Astrocyte (in vitro differentiated cells and primary cell): ENCODE results near the gene PAK6. TPM values are rescaled to one million over a fixed set of nuclear protein-coding genes. Genes with fewer than 3 reads are reported as not detected.

Experiments used
- DNase-seq: peaks from one replicate; pipeline ENCODE4 v3.0.0-alpha.2; 2010; ENCODE audit warnings: low read depth
- FAIRE-seq: peaks from 2 replicates; lab custom pipeline; 2011; peaks lifted over from hg19 to GRCh38; lab: Jason Lieb, UNC
- H2AFZ ChIP-seq: 2 replicates; pipeline ENCODE4 v1.6.0; 2012; ENCODE audit warnings: low read depth, low read length, inconsistent platforms
- H3K27ac ChIP-seq: 2 replicates; pipeline ENCODE4 v1.5.1; 2011; ENCODE audit warnings: low read depth, low read length, inconsistent platforms
- H3K27me3 ChIP-seq: 2 replicates; pipeline ENCODE4 v1.6.0; 2011; ENCODE audit warnings: low read length, inconsistent platforms; ENCODE audit not compliant: insufficient read depth
- H3K36me3 ChIP-seq: 2 replicates; pipeline ENCODE4 v1.5.1; 2011; ENCODE audit warnings: low read length, inconsistent platforms; ENCODE audit not compliant: insufficient read depth
- H3K4me1 ChIP-seq: 2 replicates; pipeline ENCODE4 v1.5.1; 2011; ENCODE audit warnings: low read length, inconsistent platforms; ENCODE audit not compliant: insufficient read depth
- H3K4me2 ChIP-seq: 2 replicates; pipeline ENCODE4 v1.6.0; 2012; ENCODE audit warnings: low read length, inconsistent platforms
- H3K4me3 ChIP-seq: 2 replicates; pipeline ENCODE4 v1.5.1; 2011; ENCODE audit warnings: low read depth, mild to moderate bottlenecking, low read length, inconsistent platforms; ENCODE audit not compliant: insufficient read depth
- H3K79me2 ChIP-seq: 2 replicates; pipeline ENCODE4 v1.6.0; 2012; ENCODE audit warnings: mild to moderate bottlenecking, low read length, inconsistent platforms; ENCODE audit not compliant: insufficient read depth
- H3K9ac ChIP-seq: 2 replicates; pipeline ENCODE4 v1.6.0; 2012; ENCODE audit warnings: mild to moderate bottlenecking, low read length, inconsistent platforms
- H3K9me3 ChIP-seq: 2 replicates; pipeline ENCODE4 v1.5.1; 2012; ENCODE audit warnings: low read depth, mild to moderate bottlenecking, low read length, inconsistent platforms; ENCODE audit not compliant: insufficient read depth
- H4K20me1 ChIP-seq: 2 replicates; pipeline ENCODE4 v1.6.0; 2012; ENCODE audit warnings: low read length, inconsistent platforms; ENCODE audit not compliant: insufficient read depth
- H3K27ac Mint-ChIP-seq: one replicate; pipeline ENCODE4 v1.8.0; 2021; ENCODE audit warnings: mild to moderate bottlenecking, mixed read lengths; ENCODE audit not compliant: unreplicated experiment
- H3K27me3 Mint-ChIP-seq: one replicate; pipeline ENCODE4 v1.8.0; 2021; ENCODE audit warnings: low read depth, mixed read lengths; ENCODE audit not compliant: unreplicated experiment
- H3K36me3 Mint-ChIP-seq: one replicate; pipeline ENCODE4 v1.8.0; 2021; ENCODE audit warnings: low read depth, mixed read lengths; ENCODE audit not compliant: unreplicated experiment
- H3K4me1 Mint-ChIP-seq: one replicate; pipeline ENCODE4 v1.8.0; 2021; ENCODE audit warnings: low read depth, mixed read lengths; ENCODE audit not compliant: unreplicated experiment
- H3K4me3 Mint-ChIP-seq: one replicate; pipeline ENCODE4 v1.8.0; 2021; ENCODE audit warnings: mild to moderate bottlenecking, moderate library complexity, mixed read lengths; ENCODE audit not compliant: unreplicated experiment
- H3K9me3 Mint-ChIP-seq: one replicate; pipeline ENCODE4 v1.8.0; 2021; ENCODE audit warnings: mild to moderate bottlenecking, mixed read lengths; ENCODE audit not compliant: unreplicated experiment
- EZH2 ChIP-seq: IDR thresholded peaks from 2 replicates; pipeline ENCODE4 v1.6.1; 2012; ENCODE audit warnings: mild to moderate bottlenecking, low read length, inconsistent platforms; ENCODE audit not compliant: insufficient read depth
- total RNA-seq: library from RNA; stranded (reverse); gene quantifications from 2 replicates; pipeline ENCODE4 v1.2.1, GENCODE V29; 2021
- TF ChIP-seq, protein P1 (sequence below): IDR thresholded peaks from 2 replicates; pipeline ENCODE4 v1.5.1; 2011; ENCODE audit warnings: low read depth, mild to moderate bottlenecking, inconsistent platforms, low read length, moderate library complexity; ENCODE audit not compliant: insufficient read depth

PAK6 gene
- total RNA-seq, 1 donor from 2014 or later = 1.1 TPM

DNA sequence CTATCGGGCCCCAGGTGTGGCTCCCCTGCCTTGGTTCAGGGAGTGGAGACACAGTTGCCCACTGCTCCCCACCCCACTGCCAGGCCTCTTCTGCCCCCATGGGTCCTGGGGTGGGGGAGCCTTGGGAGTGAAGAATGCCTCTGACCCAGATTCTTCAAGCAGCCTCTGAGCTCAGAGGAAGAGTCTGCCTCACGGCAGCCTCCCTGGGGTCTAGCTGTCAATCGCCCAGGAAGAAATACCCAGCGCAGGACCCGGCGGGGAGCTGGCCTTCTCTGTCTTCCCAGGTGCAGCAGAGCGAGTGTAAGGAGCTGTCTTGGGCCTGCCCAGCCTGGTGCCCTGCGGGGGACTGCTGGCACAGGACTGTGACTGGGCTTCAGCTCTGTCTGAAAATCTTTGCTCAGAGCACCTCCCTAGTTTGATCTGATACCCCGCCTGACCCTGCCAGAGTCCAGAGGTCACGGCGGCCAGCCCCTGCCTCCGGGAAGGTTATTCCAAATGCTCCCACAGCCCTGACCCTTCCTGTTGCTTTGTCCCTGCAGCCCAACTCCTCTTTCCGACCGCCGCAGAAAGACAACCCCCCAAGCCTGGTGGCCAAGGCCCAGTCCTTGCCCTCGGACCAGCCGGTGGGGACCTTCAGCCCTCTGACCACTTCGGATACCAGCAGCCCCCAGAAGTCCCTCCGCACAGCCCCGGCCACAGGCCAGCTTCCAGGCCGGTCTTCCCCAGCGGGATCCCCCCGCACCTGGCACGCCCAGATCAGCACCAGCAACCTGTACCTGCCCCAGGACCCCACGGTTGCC, 33.0 kb downstream of the PAK6 start:
- Mint-ChIP-seq H3K27me3 (peaks cover 36% of the 10 kb centered on the region), H3K36me3 (no peaks in the 10 kb centered on the region), H3K4me3 (no peak overlapping the region), H3K27ac (no peak overlapping the region), H3K4me1 (peaks cover 4% of the 10 kb centered on the region), H3K9me3 (no peaks in the 10 kb centered on the region)
- no peaks in the 10 kb centered on the region for H3K36me3 ChIP-seq
- no peaks in the 10 kb centered on the region for H3K27me3 ChIP-seq
- no peak for TF ChIP-seq EZH2
- TF ChIP-seq, protein P1, sequence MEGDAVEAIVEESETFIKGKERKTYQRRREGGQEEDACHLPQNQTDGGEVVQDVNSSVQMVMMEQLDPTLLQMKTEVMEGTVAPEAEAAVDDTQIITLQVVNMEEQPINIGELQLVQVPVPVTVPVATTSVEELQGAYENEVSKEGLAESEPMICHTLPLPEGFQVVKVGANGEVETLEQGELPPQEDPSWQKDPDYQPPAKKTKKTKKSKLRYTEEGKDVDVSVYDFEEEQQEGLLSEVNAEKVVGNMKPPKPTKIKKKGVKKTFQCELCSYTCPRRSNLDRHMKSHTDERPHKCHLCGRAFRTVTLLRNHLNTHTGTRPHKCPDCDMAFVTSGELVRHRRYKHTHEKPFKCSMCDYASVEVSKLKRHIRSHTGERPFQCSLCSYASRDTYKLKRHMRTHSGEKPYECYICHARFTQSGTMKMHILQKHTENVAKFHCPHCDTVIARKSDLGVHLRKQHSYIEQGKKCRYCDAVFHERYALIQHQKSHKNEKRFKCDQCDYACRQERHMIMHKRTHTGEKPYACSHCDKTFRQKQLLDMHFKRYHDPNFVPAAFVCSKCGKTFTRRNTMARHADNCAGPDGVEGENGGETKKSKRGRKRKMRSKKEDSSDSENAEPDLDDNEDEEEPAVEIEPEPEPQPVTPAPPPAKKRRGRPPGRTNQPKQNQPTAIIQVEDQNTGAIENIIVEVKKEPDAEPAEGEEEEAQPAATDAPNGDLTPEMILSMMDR = no peak
- H3K4me3 ChIP-seq = no peak overlapping the region
- no peak overlapping the region for H2AFZ ChIP-seq
- no peak overlapping the region for H3K27ac ChIP-seq
- H3K9ac ChIP-seq = no peak overlapping the region
- no peaks in the 10 kb centered on the region for H3K79me2 ChIP-seq
- H3K9me3 ChIP-seq = no peaks in the 10 kb centered on the region
- no peaks in the 10 kb centered on the region for H4K20me1 ChIP-seq
- FAIRE-seq (no peak), DNase-seq (no peak)
- H3K4me1 ChIP-seq = peaks cover 8% of the 10 kb centered on the region
- no peak overlapping the region for H3K4me2 ChIP-seq

DNA sequence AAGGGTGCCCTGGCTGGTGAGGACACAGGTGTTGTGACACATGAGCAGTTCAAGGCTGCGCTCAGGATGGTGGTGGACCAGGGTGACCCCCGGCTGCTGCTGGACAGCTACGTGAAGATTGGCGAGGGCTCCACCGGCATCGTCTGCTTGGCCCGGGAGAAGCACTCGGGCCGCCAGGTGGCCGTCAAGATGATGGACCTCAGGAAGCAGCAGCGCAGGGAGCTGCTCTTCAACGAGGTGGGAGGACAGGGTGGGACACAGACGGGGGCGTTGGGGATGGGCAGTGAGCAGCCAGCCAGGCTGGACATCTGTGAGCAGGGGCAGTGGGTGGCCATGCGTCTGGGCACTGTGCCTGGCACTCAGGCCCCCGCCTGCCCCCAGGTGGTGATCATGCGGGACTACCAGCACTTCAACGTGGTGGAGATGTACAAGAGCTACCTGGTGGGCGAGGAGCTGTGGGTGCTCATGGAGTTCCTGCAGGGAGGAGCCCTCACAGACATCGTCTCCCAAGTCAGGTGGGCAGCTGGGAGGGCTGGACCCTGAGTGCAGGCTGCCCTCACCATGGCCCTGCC, 33.7 kb downstream of the PAK6 start:
- Mint-ChIP-seq H3K27me3 (peaks cover 41% of the 10 kb centered on the region), H3K4me1 (no peaks in the 10 kb centered on the region), H3K4me3 (no peak overlapping the region), H3K27ac (no peak overlapping the region), H3K36me3 (no peaks in the 10 kb centered on the region), H3K9me3 (no peaks in the 10 kb centered on the region)
- Histone ChIP-seq H4K20me1 (no peaks in the 10 kb centered on the region), H3K9ac (no peak overlapping the region), H3K9me3 (no peaks in the 10 kb centered on the region), H3K4me3 (no peak overlapping the region), H3K4me1 (peaks cover 3% of the 10 kb centered on the region), H2AFZ (no peak overlapping the region), H3K27ac (no peak overlapping the region), H3K36me3 (no peaks in the 10 kb centered on the region), H3K79me2 (no peaks in the 10 kb centered on the region), H3K4me2 (no peak overlapping the region), H3K27me3 (no peaks in the 10 kb centered on the region)
- FAIRE-seq = no peak
- no peak for TF ChIP-seq EZH2
- TF ChIP-seq, protein P1 = no peak
- no peak for DNase-seq

DNA sequence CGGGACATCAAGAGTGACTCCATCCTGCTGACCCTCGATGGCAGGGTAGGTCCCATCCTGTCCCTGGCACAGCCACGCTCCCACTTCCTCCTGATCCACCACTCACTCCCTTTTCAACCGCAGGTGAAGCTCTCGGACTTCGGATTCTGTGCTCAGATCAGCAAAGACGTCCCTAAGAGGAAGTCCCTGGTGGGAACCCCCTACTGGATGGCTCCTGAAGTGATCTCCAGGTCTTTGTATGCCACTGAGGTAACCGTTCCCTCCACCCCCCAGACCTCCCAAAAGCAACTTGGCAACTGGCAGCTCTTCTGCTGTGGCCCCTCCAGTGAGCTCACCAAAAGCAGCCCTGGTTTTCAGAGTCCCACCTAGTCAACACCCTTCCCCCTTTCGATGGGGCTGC, 34.6 kb downstream of the PAK6 start:
- Mint-ChIP-seq H3K27ac (no peak overlapping the region), H3K36me3 (no peaks in the 10 kb centered on the region)
- DNase-seq = no peak

More for the DNA sequence above, 34.6 kb downstream of the PAK6 start:
- no peaks in the 10 kb centered on the region for H4K20me1 ChIP-seq
- no peaks in the 10 kb centered on the region for H3K9me3 Mint-ChIP-seq
- peaks cover under 1% of the 10 kb centered on the region for H3K27me3 ChIP-seq
- no peak for TF ChIP-seq EZH2
- TF ChIP-seq, protein P1 = no peak
- H3K4me1 ChIP-seq = no peaks in the 10 kb centered on the region
- H3K9ac ChIP-seq = no peak overlapping the region
- H3K4me1 Mint-ChIP-seq = no peaks in the 10 kb centered on the region
- no peaks in the 10 kb centered on the region for H3K79me2 ChIP-seq
- no peak overlapping the region for H3K4me2 ChIP-seq
- H3K27ac ChIP-seq = no peak overlapping the region
- FAIRE-seq = no peak
- no peak overlapping the region for H3K4me3 Mint-ChIP-seq
- H3K9me3 ChIP-seq = no peaks in the 10 kb centered on the region
- no peaks in the 10 kb centered on the region for H3K36me3 ChIP-seq
- H2AFZ ChIP-seq = no peak overlapping the region
- H3K27me3 Mint-ChIP-seq = peaks cover 46% of the 10 kb centered on the region
- no peak overlapping the region for H3K4me3 ChIP-seq
